Activated T-cell treated with anti-CD3 and anti-CD28 coated beads, Interleukin-2, amount 50 U/mL, for 24 hours (primary cell): ENCODE results near the gene NAPB.

Experiments
- DNase-seq: peaks from one replicate; pipeline ENCODE4 v3.0.0-alpha.2; 2020
- H3K27ac Mint-ChIP-seq: 2 replicates; pipeline ENCODE4 v1.8.0; 2020; ENCODE audit warnings: mild to moderate bottlenecking, mixed read lengths
- H3K27me3 Mint-ChIP-seq: 2 replicates; pipeline ENCODE4 v1.8.0; 2020; ENCODE audit warnings: mixed read lengths
- H3K36me3 Mint-ChIP-seq: 2 replicates; pipeline ENCODE4 v1.8.0; 2020; ENCODE audit warnings: low read depth, mixed read lengths
- H3K4me1 Mint-ChIP-seq: 2 replicates; pipeline ENCODE4 v1.8.0; 2020; ENCODE audit warnings: low read depth, mixed read lengths
- H3K4me3 Mint-ChIP-seq: 2 replicates; pipeline ENCODE4 v1.8.0; 2020; ENCODE audit warnings: mild to moderate bottlenecking, moderate library complexity, mixed read lengths
- H3K9me3 Mint-ChIP-seq: 2 replicates; pipeline ENCODE4 v1.8.0; 2020; ENCODE audit warnings: mixed read lengths

Gene NAPB

DNA sequence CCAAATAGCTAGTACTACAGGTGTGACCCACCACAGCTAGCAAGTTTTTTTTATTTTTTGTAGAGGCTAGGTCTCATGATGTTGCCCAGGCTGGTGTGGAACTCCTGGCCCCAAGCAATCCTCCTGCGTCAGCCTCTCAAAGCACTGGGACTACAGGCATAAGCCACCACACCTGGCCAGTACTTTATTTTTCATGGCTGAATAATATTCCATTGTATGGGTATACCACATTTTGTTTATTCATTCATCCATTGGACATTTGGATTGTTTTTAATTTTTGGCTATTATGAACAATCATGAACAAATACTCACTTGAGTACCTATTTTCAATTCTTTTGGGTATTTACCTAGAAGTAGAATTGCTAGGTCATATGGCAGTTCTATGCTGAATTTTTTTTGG is 77.7 kb downstream of the NAPB start:
- no peaks in the 10 kb centered on the region for H3K36me3 Mint-ChIP-seq
- no peaks in the 10 kb centered on the region for H3K9me3 Mint-ChIP-seq
- H3K27me3 Mint-ChIP-seq = no peaks in the 10 kb centered on the region
- H3K4me1 Mint-ChIP-seq = peaks cover 5% of the 10 kb centered on the region
- H3K27ac Mint-ChIP-seq = no peak overlapping the region
- DNase-seq = no peak
- H3K4me3 Mint-ChIP-seq = no peak overlapping the region

- H3K4me3 Mint-ChIP-seq = no peak overlapping the region
- no peaks in the 10 kb centered on the region for H3K9me3 Mint-ChIP-seq
- no peak for DNase-seq
- H3K36me3 Mint-ChIP-seq = no peaks in the 10 kb centered on the region
- H3K4me1 Mint-ChIP-seq = no peaks in the 10 kb centered on the region
- no peak overlapping the region for H3K27ac Mint-ChIP-seq
- no peaks in the 10 kb centered on the region for H3K27me3 Mint-ChIP-seq
Measured at GRCh38 chr20:23341073-23341472, 80.2 kb downstream of the NAPB start.

- Mint-ChIP-seq H3K4me1 (no peaks in the 10 kb centered on the region), H3K27ac (no peak overlapping the region), H3K36me3 (no peaks in the 10 kb centered on the region), H3K4me3 (no peak overlapping the region), H3K27me3 (no peaks in the 10 kb centered on the region), H3K9me3 (no peaks in the 10 kb centered on the region)
- DNase-seq = no peak
Measured at GRCh38 chr20:23340524-23340923, 80.8 kb downstream of the NAPB start.

DNA sequence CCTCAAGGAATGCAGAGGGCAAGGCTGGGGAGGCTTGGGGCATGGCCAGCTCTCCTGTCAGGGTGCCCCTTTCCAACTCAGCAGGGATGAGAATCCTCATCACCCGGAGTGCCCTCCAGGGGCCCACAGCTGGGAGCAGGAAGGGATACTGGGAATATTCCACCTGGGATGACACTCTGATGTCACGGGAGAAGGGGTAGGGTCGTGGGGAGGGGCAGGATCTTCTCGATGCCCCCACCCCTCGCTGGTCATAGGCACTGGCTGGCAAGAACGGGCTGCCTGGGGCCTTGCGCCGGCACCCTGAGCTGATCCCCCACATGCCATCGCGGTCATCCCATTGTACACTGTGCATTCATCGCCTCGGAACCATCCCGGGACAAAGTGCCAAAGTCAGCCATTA is 81.3 kb downstream of the NAPB start:
- H3K4me3 Mint-ChIP-seq = no peak overlapping the region

GRCh38 chr20:23337312-23337711 is 84.0 kb downstream of the NAPB start:
- no peak for DNase-seq
- Mint-ChIP-seq H3K9me3 (no peaks in the 10 kb centered on the region), H3K27ac (no peak overlapping the region), H3K4me1 (peaks cover 3% of the 10 kb centered on the region), H3K36me3 (no peaks in the 10 kb centered on the region), H3K27me3 (no peaks in the 10 kb centered on the region), H3K4me3 (no peak overlapping the region)

More for the DNA sequence above, 81.3 kb downstream of the NAPB start:
- no peak for DNase-seq
- Mint-ChIP-seq H3K27me3 (no peaks in the 10 kb centered on the region), H3K27ac (no peak overlapping the region), H3K4me1 (no peaks in the 10 kb centered on the region), H3K36me3 (no peaks in the 10 kb centered on the region), H3K9me3 (no peaks in the 10 kb centered on the region)

- Mint-ChIP-seq H3K4me1 (peaks cover 3% of the 10 kb centered on the region), H3K9me3 (no peaks in the 10 kb centered on the region), H3K27me3 (no peaks in the 10 kb centered on the region), H3K4me3 (no peak overlapping the region), H3K27ac (no peak overlapping the region), H3K36me3 (no peaks in the 10 kb centered on the region)
- DNase-seq = no peak
Measured at GRCh38 chr20:23336476-23336875, 84.8 kb downstream of the NAPB start.

GRCh38 chr20:23335521-23335920 is 85.8 kb downstream of the NAPB start:
- Mint-ChIP-seq H3K4me3 (no peak overlapping the region), H3K27ac (no peak overlapping the region), H3K9me3 (no peaks in the 10 kb centered on the region), H3K4me1 (peaks cover 3% of the 10 kb centered on the region), H3K27me3 (no peaks in the 10 kb centered on the region), H3K36me3 (no peaks in the 10 kb centered on the region)
- no peak for DNase-seq

- Mint-ChIP-seq H3K9me3 (no peaks in the 10 kb centered on the region), H3K4me3 (no peak overlapping the region), H3K27ac (no peak overlapping the region), H3K27me3 (no peaks in the 10 kb centered on the region), H3K4me1 (peaks cover 3% of the 10 kb centered on the region), H3K36me3 (no peaks in the 10 kb centered on the region)
- DNase-seq = no peak
Measured at GRCh38 chr20:23334111-23334510, 87.2 kb downstream of the NAPB start.

- no peak for DNase-seq
- Mint-ChIP-seq H3K4me3 (no peak overlapping the region), H3K4me1 (peaks cover 3% of the 10 kb centered on the region), H3K27ac (no peak overlapping the region), H3K27me3 (no peaks in the 10 kb centered on the region), H3K36me3 (no peaks in the 10 kb centered on the region), H3K9me3 (no peaks in the 10 kb centered on the region)
Measured at GRCh38 chr20:23332467-23332866, 88.8 kb downstream of the NAPB start.

DNA sequence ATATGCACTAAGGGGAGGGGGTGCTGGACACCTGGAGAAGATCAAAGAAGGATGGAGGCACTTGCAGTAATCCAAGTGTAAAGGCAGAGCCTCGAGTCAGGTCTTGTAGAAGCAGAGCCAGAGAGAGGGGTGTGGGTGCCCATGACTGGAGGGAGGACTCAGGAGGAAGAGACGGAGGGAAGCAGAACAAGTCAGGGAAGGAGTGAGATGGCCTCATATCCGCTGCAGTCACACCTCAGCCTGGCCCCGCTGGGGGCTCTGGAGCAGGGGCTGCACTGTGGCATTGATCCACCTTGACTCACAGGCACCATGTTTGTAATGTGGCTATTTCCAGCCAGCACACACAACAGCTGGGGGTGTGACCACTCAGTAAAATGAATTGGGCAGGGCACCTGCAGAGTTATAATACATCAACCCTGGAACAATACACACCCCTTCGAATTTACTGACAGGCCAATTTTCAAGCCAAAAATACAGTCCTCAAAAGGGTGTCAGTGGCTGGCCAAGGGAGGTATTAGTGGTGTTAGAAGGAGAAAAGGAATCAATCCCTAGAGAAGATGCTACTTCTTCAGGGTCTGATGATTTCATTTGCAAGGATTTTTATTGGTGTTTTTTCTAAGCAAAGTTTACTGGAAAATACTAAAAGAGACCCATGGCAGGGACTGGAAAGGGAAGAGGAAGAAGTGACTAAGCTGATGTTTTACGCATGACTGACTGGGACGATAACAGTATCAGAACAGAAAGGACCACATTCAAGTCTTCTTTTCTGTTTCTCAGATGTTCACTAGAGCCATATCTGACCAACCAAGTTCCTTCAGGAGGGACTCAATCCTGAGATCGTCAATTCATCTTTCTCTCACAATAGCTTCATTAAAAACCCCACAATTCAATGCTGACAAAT is 89.6 kb downstream of the NAPB start:
- H3K27ac Mint-ChIP-seq = no peak overlapping the region
- peaks cover 3% of the 10 kb centered on the region for H3K4me1 Mint-ChIP-seq
- no peak for DNase-seq
- H3K4me3 Mint-ChIP-seq = no peak overlapping the region
- H3K9me3 Mint-ChIP-seq = no peaks in the 10 kb centered on the region
- H3K36me3 Mint-ChIP-seq = no peaks in the 10 kb centered on the region
- no peaks in the 10 kb centered on the region for H3K27me3 Mint-ChIP-seq

- H3K36me3 Mint-ChIP-seq = no peaks in the 10 kb centered on the region
- no peaks in the 10 kb centered on the region for H3K4me1 Mint-ChIP-seq
- H3K27ac Mint-ChIP-seq = no peak overlapping the region
- no peaks in the 10 kb centered on the region for H3K27me3 Mint-ChIP-seq
- H3K9me3 Mint-ChIP-seq = no peaks in the 10 kb centered on the region
- no peak overlapping the region for H3K4me3 Mint-ChIP-seq
- no peak for DNase-seq
Measured at GRCh38 chr20:23327617-23328333, 93.5 kb downstream of the NAPB start.

- H3K4me3 Mint-ChIP-seq = no peak overlapping the region
- DNase-seq = no peak
- H3K4me1 Mint-ChIP-seq = no peaks in the 10 kb centered on the region
- H3K9me3 Mint-ChIP-seq = no peaks in the 10 kb centered on the region
- no peaks in the 10 kb centered on the region for H3K27me3 Mint-ChIP-seq
- no peak overlapping the region for H3K27ac Mint-ChIP-seq
- H3K36me3 Mint-ChIP-seq = no peaks in the 10 kb centered on the region
Measured at GRCh38 chr20:23326774-23327173, 94.5 kb downstream of the NAPB start.

DNA sequence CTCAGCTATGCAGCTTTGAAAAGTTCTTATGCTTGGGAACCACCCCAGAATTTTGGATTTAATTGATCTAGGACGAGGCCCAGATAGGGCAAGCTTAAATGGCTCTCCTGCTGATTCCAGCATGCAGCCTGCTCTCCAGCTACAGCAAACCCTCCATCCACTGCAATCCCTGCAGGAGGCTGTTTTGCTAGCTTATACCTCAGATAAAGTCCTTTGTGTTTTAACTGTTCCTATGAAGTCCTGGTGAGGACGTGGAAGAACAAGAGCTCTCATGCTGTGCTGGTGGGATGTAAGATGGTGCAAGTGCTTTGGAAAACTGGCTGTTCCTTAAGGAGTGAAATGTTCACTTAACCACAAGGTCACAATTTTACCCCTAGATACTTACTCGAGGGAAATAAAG is 96.2 kb downstream of the NAPB start:
- H3K27ac Mint-ChIP-seq = no peak overlapping the region
- no peaks in the 10 kb centered on the region for H3K36me3 Mint-ChIP-seq
- no peak overlapping the region for H3K4me3 Mint-ChIP-seq
- no peaks in the 10 kb centered on the region for H3K9me3 Mint-ChIP-seq
- no peaks in the 10 kb centered on the region for H3K27me3 Mint-ChIP-seq
- no peaks in the 10 kb centered on the region for H3K4me1 Mint-ChIP-seq
- DNase-seq = no peak
